ENCODE data around the gene C22orf15. TPM values are rescaled to one million over a fixed set of nuclear protein-coding genes. Genes with fewer than 3 reads are reported as not detected.

The C22orf15 gene, protein sequence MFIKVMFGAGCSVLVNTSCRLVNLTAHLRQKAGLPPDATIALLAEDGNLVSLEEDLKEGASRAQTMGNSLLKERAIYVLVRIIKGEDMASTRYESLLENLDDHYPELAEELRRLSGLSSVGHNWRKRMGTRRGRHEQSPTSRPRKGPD
- 1 to 10 TPM in 1 of 2 experiments, under 1 TPM in 1; 0.81 to 1.4 TPM for total RNA-seq

GRCh38 chr22:23762842-23763578 lies at the start of gene C22orf15:
TSS of gene C22orf15 (plus strand) at chr22:23762990. CDS start at chr22:23763307, 317 bp downstream.
- ChIA-PET POLR2A (interaction anchor here (0.6 to 1.5 kb wide), 9 partner anchors 11 to 186 kb away, joined by 3 to 7 read pairs (median 4); partner anchors contain the start of genes MIF, SMARCB1 and ZNF70), CTCF (interaction anchor here (0.6 to 1.0 kb wide), 3 partner anchors 12 to 83 kb away, joined by 3 to 5 read pairs (median 3); partner anchors contain the start of gene ZNF70)
- DNase-seq (peak; percentile 50), ATAC-seq (peak; percentile 7)
- Mint-ChIP-seq H3K27me3 (ENCODE audit: low read depth) (no peaks in the 10 kb centered on the region), H3K4me3 (peak within 1 kb of the TSS; percentile 57), H3K36me3 (ENCODE audit: low read depth) (peaks cover 22% of the 10 kb centered on the region), H3K4me1 (ENCODE audit: low read depth) (peaks cover 50% of the 10 kb centered on the region), H3K27ac (peak within 1 kb of the TSS; percentile 74), H3K9me3 (ENCODE audit: insufficient read depth) (no peaks in the 10 kb centered on the region)

- Mint-ChIP-seq H3K4me3 (no peak overlapping the region), H3K9me3 (ENCODE audit: insufficient read depth) (no peaks in the 10 kb centered on the region), H3K27ac (no peak overlapping the region), H3K27me3 (ENCODE audit: low read depth) (no peaks in the 10 kb centered on the region), H3K36me3 (ENCODE audit: low read depth) (peaks cover 44% of the 10 kb centered on the region), H3K4me1 (ENCODE audit: low read depth) (peaks cover 25% of the 10 kb centered on the region)
- ATAC-seq: no peak
- POLR2A ChIA-PET: interaction anchor here (0.9 to 5.0 kb wide), 3 partner anchors 15 to 37 kb away, joined by 3 to 41 read pairs (median 3); partner anchors contain the start of gene ZNF70
- no peak for DNase-seq
- CTCF ChIA-PET: interaction anchor here (1.8 kb wide), 1 partner anchor 17 kb away, joined by 6 read pairs; no protein-coding TSS in a partner anchor
These were observed 48.8 kb upstream of the C22orf15 start for GRCh38 chr22:23713696-23714595.

DNA sequence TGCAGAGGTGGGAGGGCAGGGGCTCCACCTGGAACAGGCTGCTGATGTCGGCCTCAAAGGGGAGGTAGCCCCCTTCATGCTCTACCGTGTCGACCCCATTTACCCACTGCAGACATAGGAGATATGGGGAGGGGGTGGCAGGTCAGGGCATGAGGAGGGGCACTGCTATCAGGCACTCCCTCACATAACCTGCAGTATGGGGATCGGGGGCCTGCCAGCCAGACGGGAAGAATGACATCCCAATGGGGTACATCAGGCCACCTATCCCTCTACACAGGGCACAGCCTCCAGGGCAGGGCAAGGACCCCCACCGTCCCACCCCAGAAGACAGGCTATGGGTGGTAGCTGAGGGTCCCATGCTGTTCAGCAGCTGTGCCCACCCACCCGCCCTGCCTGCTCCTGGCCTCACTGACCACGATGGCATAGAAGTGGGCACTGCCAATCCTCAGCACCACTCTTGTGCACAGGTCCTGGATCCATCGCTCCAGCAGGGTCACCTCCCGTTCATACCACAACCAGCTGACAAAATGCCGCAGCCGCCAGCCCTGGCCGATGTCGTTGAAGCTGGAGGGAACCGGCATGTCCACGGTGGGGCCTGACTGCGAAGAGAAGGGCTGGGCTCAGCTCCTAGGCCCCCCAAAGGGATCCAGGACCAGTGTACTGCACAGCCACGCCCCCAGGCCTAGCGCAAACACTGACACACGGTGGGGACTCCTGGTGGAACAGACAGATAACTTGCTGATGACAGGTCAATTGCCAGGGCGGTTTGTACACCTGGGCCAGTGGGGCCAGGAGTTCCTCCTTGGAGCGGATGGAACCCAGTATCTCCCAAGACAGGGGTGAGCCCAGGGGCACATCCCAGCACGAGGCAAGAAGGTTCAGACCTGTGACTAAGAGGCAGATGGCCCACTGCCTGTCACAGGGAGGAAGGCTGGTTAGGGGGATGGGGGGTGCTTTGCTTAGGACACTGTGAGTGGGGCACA lies 47.9 kb upstream of the C22orf15 start:
- CTCF ChIA-PET: interaction anchor here (1.8 to 2.9 kb wide), 2 partner anchors 18 kb away, joined by 6 to 11 read pairs; no protein-coding TSS in a partner anchor

DNA sequence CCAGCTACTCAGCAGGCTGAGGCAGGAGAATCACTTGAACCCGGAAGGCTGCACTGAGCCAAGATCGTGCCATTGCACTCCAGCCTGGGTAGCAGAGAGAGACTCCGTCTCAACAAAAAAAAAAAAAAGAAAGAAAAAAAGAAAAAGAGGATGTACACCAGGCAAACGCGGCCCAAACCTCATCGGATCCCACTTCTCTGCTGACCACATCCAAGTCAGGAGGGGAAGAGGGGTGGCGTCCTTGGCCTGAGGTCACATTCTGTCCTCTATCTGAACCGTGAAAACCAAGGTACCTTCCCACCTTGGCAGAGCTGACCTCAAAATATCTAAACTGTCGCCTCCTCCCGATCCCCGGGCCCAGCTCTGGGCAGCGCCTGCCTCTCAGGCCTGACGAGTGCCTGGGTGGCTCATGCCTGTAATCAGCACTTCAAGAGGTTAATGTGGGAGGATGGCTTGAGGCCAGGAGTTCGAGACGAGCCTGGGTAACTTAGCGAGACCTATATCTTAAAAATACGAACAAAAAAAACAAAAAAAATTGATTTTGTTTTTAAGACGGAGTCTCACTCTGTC lies 46.9 kb upstream of the C22orf15 start:
- Mint-ChIP-seq H3K27ac (peak overlapping the region; percentile 20), H3K36me3 (ENCODE audit: low read depth) (peaks cover 24% of the 10 kb centered on the region), H3K9me3 (ENCODE audit: insufficient read depth) (no peaks in the 10 kb centered on the region), H3K4me1 (ENCODE audit: low read depth) (peaks cover 20% of the 10 kb centered on the region), H3K4me3 (peak overlapping the region; percentile 75), H3K27me3 (ENCODE audit: low read depth) (no peaks in the 10 kb centered on the region)
- no peak for DNase-seq
- ATAC-seq: no peak
- POLR2A ChIA-PET: interaction anchor here (5.0 kb wide), 1 partner anchor 20 kb away, joined by 41 read pairs; no protein-coding TSS in a partner anchor
- CTCF ChIA-PET: interaction anchor here (1.0 to 2.9 kb wide), 3 partner anchors 19 to 178 kb away, joined by 3 to 11 read pairs (median 6); partner anchors contain the start of gene MIF

More for the DNA sequence above, 47.9 kb upstream of the C22orf15 start:
- H3K27ac Mint-ChIP-seq: peak overlapping the region; percentile 57
- POLR2A ChIA-PET: interaction anchor here (5.0 kb wide), 1 partner anchor 19 kb away, joined by 41 read pairs; no protein-coding TSS in a partner anchor
- H3K4me3 Mint-ChIP-seq: peak overlapping the region; percentile 75
- ATAC-seq: no peak
- H3K27me3 Mint-ChIP-seq (ENCODE audit: low read depth): no peaks in the 10 kb centered on the region
- DNase-seq: no peak
- H3K4me1 Mint-ChIP-seq (ENCODE audit: low read depth): peaks cover 23% of the 10 kb centered on the region
- no peaks in the 10 kb centered on the region for H3K9me3 Mint-ChIP-seq (ENCODE audit: insufficient read depth)
- peaks cover 34% of the 10 kb centered on the region for H3K36me3 Mint-ChIP-seq (ENCODE audit: low read depth)

GRCh38 chr22:23716811-23717801 lies 45.7 kb upstream of the C22orf15 start:
- H3K4me3 Mint-ChIP-seq: peak overlapping the region; percentile 75
- H3K36me3 Mint-ChIP-seq (ENCODE audit: low read depth): peaks cover 17% of the 10 kb centered on the region
- ChIA-PET CTCF (interaction anchor here (0.9 to 2.9 kb wide), 4 partner anchors 11 to 177 kb away, joined by 3 to 11 read pairs (median 4); partner anchors contain the start of gene MIF), POLR2A (interaction anchor here (1.1 to 5.0 kb wide), 3 partner anchors 9 to 34 kb away, joined by 3 to 41 read pairs (median 8); partner anchors contain the start of gene ZNF70)
- no peaks in the 10 kb centered on the region for H3K9me3 Mint-ChIP-seq (ENCODE audit: insufficient read depth)
- peaks cover 20% of the 10 kb centered on the region for H3K4me1 Mint-ChIP-seq (ENCODE audit: low read depth)
- ATAC-seq (peak; percentile 91), DNase-seq (peak; percentile 86)
- H3K27me3 Mint-ChIP-seq (ENCODE audit: low read depth): no peaks in the 10 kb centered on the region
- H3K27ac Mint-ChIP-seq: peak overlapping the region; percentile 81

DNA sequence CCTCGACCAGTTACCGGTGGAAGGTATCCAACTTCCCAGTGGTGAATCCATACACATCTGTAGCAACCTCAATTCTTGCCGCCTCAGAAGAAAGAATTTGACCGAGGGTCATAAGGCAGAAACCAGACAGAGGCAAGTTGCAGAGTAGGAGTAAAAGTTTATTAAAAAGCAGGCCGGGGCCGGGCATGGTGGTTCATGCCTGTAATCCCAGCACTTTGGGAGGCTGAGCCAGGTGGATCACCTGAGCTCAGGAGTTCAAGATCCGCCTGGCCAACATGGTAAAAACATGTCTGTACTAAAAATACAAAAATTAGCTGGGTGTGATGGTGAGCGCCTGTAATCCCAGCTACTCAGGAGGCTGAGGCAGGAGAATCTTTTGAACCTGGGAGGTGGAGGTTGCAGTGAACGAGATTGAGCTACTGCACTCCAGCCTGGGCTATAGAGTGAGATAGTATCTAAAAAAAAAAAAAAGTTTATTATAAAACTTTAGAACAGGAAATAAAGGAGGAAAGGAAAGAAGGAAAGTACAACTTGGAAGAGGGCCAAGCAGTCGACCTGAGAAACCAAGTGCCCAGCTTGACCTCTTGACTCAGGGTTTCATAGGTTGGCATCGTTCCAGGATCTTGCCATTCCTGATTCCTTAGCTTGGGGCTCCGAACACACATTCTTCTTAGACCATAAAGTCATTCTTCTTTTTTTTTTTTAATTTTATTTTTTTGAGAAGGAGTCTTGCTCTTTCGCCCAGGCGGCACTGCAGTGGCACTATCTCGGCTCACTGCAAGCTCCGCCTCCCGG lies 44.2 kb upstream of the C22orf15 start:
- ATAC-seq (no peak), DNase-seq (no peak)
- H3K36me3 Mint-ChIP-seq (ENCODE audit: low read depth): peaks cover 12% of the 10 kb centered on the region
- ChIA-PET CTCF (no interaction called here), POLR2A (no interaction called here)
- H3K9me3 Mint-ChIP-seq (ENCODE audit: insufficient read depth): no peaks in the 10 kb centered on the region
- H3K27ac Mint-ChIP-seq: no peak overlapping the region
- peak overlapping the region; percentile 15 for H3K4me3 Mint-ChIP-seq
- H3K4me1 Mint-ChIP-seq (ENCODE audit: low read depth): peaks cover 20% of the 10 kb centered on the region
- no peaks in the 10 kb centered on the region for H3K27me3 Mint-ChIP-seq (ENCODE audit: low read depth)

DNA sequence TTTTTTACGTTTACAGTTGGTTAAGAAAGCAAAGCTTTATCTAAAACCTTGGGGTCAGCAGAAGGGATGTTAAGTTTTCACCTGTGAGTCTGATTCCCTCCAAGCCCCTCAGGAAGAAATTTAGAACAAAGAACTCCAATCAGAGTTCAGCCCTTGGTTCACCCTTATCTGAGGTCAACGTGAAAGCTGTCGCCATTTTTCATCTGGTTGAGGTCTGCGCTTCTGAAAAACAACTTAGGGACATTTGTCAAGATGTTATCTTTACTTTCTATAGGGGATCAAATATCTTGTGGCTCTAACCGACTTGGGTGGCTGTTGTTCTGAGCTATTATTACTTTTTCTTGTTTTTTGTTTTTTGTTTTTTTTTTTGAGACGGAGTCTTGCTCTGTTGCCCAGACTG lies 41.9 kb upstream of the C22orf15 start:
- no peak overlapping the region for H3K27ac Mint-ChIP-seq
- H3K27me3 Mint-ChIP-seq (ENCODE audit: low read depth): peaks cover 2% of the 10 kb centered on the region
- no peaks in the 10 kb centered on the region for H3K9me3 Mint-ChIP-seq (ENCODE audit: insufficient read depth)
- no peak for ATAC-seq
- CTCF ChIA-PET: no interaction called here
- peaks cover 2% of the 10 kb centered on the region for H3K36me3 Mint-ChIP-seq (ENCODE audit: low read depth)
- no peak for DNase-seq
- no peak overlapping the region for H3K4me3 Mint-ChIP-seq
- POLR2A ChIA-PET: no interaction called here
- H3K4me1 Mint-ChIP-seq (ENCODE audit: low read depth): peaks cover 7% of the 10 kb centered on the region

GRCh38 chr22:23722160-23722559 lies 40.6 kb upstream of the C22orf15 start:
- H3K27ac Mint-ChIP-seq: no peak overlapping the region
- no peak overlapping the region for H3K4me3 Mint-ChIP-seq
- H3K9me3 Mint-ChIP-seq (ENCODE audit: insufficient read depth): no peaks in the 10 kb centered on the region
- H3K36me3 Mint-ChIP-seq (ENCODE audit: low read depth): no peaks in the 10 kb centered on the region
- ChIA-PET POLR2A (no interaction called here), CTCF (interaction anchor here (0.6 kb wide), 1 partner anchor 104 kb away, joined by 3 read pairs; no protein-coding TSS in a partner anchor)
- no peak for DNase-seq
- H3K27me3 Mint-ChIP-seq (ENCODE audit: low read depth): peaks cover 6% of the 10 kb centered on the region
- H3K4me1 Mint-ChIP-seq (ENCODE audit: low read depth): peaks cover 4% of the 10 kb centered on the region
- no peak for ATAC-seq

DNA sequence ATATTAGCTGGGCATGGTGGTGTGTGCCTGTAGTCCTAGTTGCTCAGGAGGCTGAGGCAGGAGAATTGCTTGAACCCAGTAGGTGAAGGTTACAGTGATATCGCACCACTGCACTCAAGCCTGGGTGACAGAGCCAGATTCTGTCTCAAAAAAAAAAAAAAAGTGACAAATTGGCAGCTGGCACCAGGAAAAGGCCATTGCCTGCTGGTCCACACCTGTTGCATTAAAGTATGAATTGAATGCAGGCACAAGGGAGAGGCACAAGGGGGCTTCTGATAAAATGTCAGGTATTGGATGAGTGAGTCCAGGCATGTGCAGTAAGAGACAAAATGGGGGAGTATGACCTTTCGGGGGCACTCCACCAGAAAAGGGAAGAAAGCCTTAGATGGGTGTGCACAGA lies 40.1 kb upstream of the C22orf15 start:
- no peak overlapping the region for H3K4me3 Mint-ChIP-seq
- peaks cover 7% of the 10 kb centered on the region for H3K27me3 Mint-ChIP-seq (ENCODE audit: low read depth)
- H3K9me3 Mint-ChIP-seq (ENCODE audit: insufficient read depth): no peaks in the 10 kb centered on the region
- H3K4me1 Mint-ChIP-seq (ENCODE audit: low read depth): no peaks in the 10 kb centered on the region
- no peaks in the 10 kb centered on the region for H3K36me3 Mint-ChIP-seq (ENCODE audit: low read depth)
- ChIA-PET CTCF (interaction anchor here (0.6 kb wide), 1 partner anchor 104 kb away, joined by 3 read pairs; no protein-coding TSS in a partner anchor), POLR2A (no interaction called here)
- ATAC-seq (no peak), DNase-seq (no peak)
- no peak overlapping the region for H3K27ac Mint-ChIP-seq

Measured in activated CD8-positive, alpha-beta T cell treated with anti-CD3 and anti-CD28 coated beads, Interleukin-2, amount 10 ng/mL, durations not matched to agents 7 days and 5 days (primary cell).